Endothelial cell of umbilical vein (primary cell): ENCODE results near the gene ATOX1.

ENCODE experiments used
- EZH2 ChIP-seq: IDR thresholded peaks from 2 replicates; pipeline ENCODE4 v1.6.1; 2012; ENCODE audit warnings: borderline replicate concordance, low read depth, mild to moderate bottlenecking, moderate library complexity, low read length, inconsistent platforms; ENCODE audit not compliant: severe bottlenecking
- POLR2A ChIP-seq: IDR thresholded peaks from 2 replicates; pipeline ENCODE4 v1.6.1; 2012; ENCODE audit warnings: low read depth, mild to moderate bottlenecking, control low read depth, low read length

- TF ChIP-seq POLR2A: no peak
- no peak for TF ChIP-seq EZH2
Observed at GRCh38 chr5:151780348-151780747, 21.9 kb upstream of the ATOX1 start.
